ENCODE results near the gene CASK. TPM values are rescaled to one million over a fixed set of nuclear protein-coding genes. Genes with fewer than 3 reads are reported as not detected.

Gene CASK
- total RNA-seq, 1 experiment from 2014 or later = 163 TPM

DNA sequence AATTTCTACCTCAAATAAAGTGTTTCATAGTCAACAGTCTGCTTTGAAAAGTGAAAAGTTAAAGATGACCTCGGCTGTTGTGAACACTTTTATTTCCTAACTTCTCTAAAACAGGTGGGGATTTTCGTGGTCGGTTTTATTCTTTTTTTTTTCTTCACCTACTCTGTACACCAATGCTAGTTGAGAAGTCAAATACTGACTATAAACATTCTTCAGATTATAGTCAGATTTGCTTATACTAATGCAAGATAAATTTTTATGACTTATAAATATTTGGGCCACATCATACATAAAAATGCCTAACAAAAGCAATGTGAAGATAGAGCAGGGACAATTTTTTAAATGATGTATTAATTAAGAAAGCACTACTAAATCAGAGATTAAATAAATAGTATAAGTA, 332.7 kb downstream of the CASK start:
- DNase-seq = no peak
- no TSS peak for BruUV-seq (replicated peaks)
- no peaks in the 10 kb centered on the region for H3K27me3 Mint-ChIP-seq (ENCODE audit: insufficient read depth, unreplicated experiment)

DNA sequence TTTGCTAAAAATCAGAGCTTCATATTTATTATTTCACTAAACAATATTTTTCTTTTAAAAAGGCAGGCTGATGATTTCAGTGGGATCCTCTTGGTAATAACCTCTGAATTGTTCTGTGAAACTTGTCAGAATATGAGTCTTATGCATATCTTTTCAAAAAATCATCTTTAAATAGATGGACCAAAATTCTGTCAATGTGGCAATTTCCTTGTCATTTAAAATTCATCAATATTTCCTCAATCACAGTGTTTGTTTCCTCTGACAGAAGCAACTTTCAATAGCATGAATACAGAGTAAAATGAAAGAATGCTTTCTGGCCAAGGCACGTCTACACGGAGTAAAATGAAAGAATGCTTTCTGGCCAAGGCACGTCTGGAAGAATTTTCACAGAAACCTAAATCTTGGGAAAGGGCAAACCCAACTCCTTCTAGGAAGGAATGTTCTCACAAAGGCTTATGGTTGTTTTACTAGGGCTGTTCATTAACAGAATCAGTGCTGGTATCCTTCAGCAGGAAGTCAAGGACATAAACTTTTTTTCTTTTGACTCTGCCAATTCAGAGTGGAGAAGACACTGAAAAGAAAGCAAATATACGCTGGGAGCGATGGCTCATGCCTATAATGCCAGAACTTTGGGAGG, 333.6 kb downstream of the CASK start:
- H3K4me1 ChIP-seq = no peaks in the 10 kb centered on the region
- H3K36me3 ChIP-seq (ENCODE audit: control insufficient read depth, insufficient read depth, low read length) = no peaks in the 10 kb centered on the region
- intact Hi-C loops (cut with micrococcal nuclease; ENCODE audit: unreplicated experiment) = no loop called here
- POLR2A ChIA-PET = no interaction called here
- no peaks in the 10 kb centered on the region for H3K9me3 ChIP-seq
- peak in 1 of 2 experiments; percentile 18 for DNase-seq
- no peak overlapping the region for H3K4me3 ChIP-seq (ENCODE audit: low read depth, low read length)
- Mint-ChIP-seq H3K27me3 (ENCODE audit: insufficient read depth, unreplicated experiment) (no peaks in the 10 kb centered on the region), H3K4me3 (ENCODE audit: unreplicated experiment) (peak overlapping the region; percentile 32), H3K4me1 (ENCODE audit: low read depth, unreplicated experiment) (no peaks in the 10 kb centered on the region), H3K27ac (ENCODE audit: unreplicated experiment) (no peak overlapping the region), H3K9me3 (ENCODE audit: unreplicated experiment) (no peaks in the 10 kb centered on the region), H3K36me3 (ENCODE audit: insufficient read depth, unreplicated experiment) (peaks cover 5% of the 10 kb centered on the region)
- no peaks in the 10 kb centered on the region for H3K27me3 ChIP-seq (replicated peaks; ENCODE audit: control insufficient read depth, insufficient read depth, low read length)
- CTCF ChIA-PET = no interaction called here
- no TSS peak for BruUV-seq (replicated peaks)
- TF ChIP-seq, protein P1, sequence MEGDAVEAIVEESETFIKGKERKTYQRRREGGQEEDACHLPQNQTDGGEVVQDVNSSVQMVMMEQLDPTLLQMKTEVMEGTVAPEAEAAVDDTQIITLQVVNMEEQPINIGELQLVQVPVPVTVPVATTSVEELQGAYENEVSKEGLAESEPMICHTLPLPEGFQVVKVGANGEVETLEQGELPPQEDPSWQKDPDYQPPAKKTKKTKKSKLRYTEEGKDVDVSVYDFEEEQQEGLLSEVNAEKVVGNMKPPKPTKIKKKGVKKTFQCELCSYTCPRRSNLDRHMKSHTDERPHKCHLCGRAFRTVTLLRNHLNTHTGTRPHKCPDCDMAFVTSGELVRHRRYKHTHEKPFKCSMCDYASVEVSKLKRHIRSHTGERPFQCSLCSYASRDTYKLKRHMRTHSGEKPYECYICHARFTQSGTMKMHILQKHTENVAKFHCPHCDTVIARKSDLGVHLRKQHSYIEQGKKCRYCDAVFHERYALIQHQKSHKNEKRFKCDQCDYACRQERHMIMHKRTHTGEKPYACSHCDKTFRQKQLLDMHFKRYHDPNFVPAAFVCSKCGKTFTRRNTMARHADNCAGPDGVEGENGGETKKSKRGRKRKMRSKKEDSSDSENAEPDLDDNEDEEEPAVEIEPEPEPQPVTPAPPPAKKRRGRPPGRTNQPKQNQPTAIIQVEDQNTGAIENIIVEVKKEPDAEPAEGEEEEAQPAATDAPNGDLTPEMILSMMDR (IDR thresholded peaks at IDR 0.05; ENCODE audit: insufficient read depth in 1 of 2, low read depth in 1 of 2, low read length in 1 of 2, severe bottlenecking in 1 of 2, unreplicated experiment in 1 of 2) = no peak

More for the DNA sequence above, 332.7 kb downstream of the CASK start:
- ChIA-PET POLR2A (no interaction called here), CTCF (no interaction called here)
- TF ChIP-seq, protein P1 (IDR thresholded peaks at IDR 0.05; ENCODE audit: insufficient read depth in 1 of 2, low read depth in 1 of 2, low read length in 1 of 2, severe bottlenecking in 1 of 2, unreplicated experiment in 1 of 2) = no peak
- H3K4me3 Mint-ChIP-seq (ENCODE audit: unreplicated experiment) = no peak overlapping the region
- Histone ChIP-seq H3K36me3 (ENCODE audit: control insufficient read depth, insufficient read depth, low read length) (no peaks in the 10 kb centered on the region), H3K4me3 (ENCODE audit: low read depth, low read length) (no peak overlapping the region), H3K9me3 (no peaks in the 10 kb centered on the region), H3K4me1 (no peaks in the 10 kb centered on the region), H3K27me3 (replicated peaks; ENCODE audit: control insufficient read depth, insufficient read depth, low read length) (no peaks in the 10 kb centered on the region)
- H3K27ac Mint-ChIP-seq (ENCODE audit: unreplicated experiment) = no peak overlapping the region
- no peaks in the 10 kb centered on the region for H3K4me1 Mint-ChIP-seq (ENCODE audit: low read depth, unreplicated experiment)
- H3K9me3 Mint-ChIP-seq (ENCODE audit: unreplicated experiment) = no peaks in the 10 kb centered on the region
- intact Hi-C loops (cut with micrococcal nuclease; ENCODE audit: unreplicated experiment) = no loop called here
- no peaks in the 10 kb centered on the region for H3K36me3 Mint-ChIP-seq (ENCODE audit: insufficient read depth, unreplicated experiment)

DNA sequence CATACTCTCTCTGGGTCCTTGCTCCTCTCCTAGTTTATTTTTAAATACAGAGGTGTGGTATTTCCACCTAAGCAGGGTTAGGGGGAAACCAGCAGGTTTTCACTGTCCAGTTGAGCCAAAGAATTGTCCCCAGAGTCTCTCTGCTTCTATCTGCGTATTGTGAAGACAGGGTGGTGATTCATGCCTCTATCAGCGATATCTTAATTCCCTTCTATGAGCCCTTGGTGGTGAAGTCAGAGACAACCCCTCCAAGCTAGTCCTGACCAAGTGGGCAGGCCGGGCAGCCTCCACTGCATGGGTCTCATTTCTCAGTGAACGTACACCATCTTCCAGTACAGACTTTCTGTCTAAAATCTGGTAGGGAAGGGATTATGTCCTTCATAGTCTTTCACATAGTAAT, 335.1 kb downstream of the CASK start:
- intact Hi-C loops (cut with micrococcal nuclease; ENCODE audit: unreplicated experiment) = no loop called here
- TF ChIP-seq, protein P1 (IDR thresholded peaks at IDR 0.05; ENCODE audit: insufficient read depth in 1 of 2, low read depth in 1 of 2, low read length in 1 of 2, severe bottlenecking in 1 of 2, unreplicated experiment in 1 of 2) = no peak
- Histone ChIP-seq H3K36me3 (ENCODE audit: control insufficient read depth, insufficient read depth, low read length) (no peaks in the 10 kb centered on the region), H3K9me3 (no peaks in the 10 kb centered on the region), H3K4me1 (no peaks in the 10 kb centered on the region), H3K4me3 (ENCODE audit: low read depth, low read length) (no peak overlapping the region), H3K27me3 (replicated peaks; ENCODE audit: control insufficient read depth, insufficient read depth, low read length) (no peaks in the 10 kb centered on the region)
- no TSS peak for BruUV-seq (replicated peaks)
- H3K4me3 Mint-ChIP-seq (ENCODE audit: unreplicated experiment) = no peak overlapping the region
- POLR2A ChIA-PET = no interaction called here
- H3K36me3 Mint-ChIP-seq (ENCODE audit: insufficient read depth, unreplicated experiment) = peaks cover 11% of the 10 kb centered on the region
- DNase-seq = no peak
- H3K27me3 Mint-ChIP-seq (ENCODE audit: insufficient read depth, unreplicated experiment) = no peaks in the 10 kb centered on the region
- H3K9me3 Mint-ChIP-seq (ENCODE audit: unreplicated experiment) = no peaks in the 10 kb centered on the region
- H3K27ac Mint-ChIP-seq (ENCODE audit: unreplicated experiment) = no peak overlapping the region
- CTCF ChIA-PET = no interaction called here
- no peaks in the 10 kb centered on the region for H3K4me1 Mint-ChIP-seq (ENCODE audit: low read depth, unreplicated experiment)
